ENCODE data around the gene LAMB1. TPM values are rescaled to one million over a fixed set of nuclear protein-coding genes. Genes with fewer than 3 reads are reported as not detected.

The LAMB1 gene
- total RNA-seq, 1 experiment from 2014 or later: 101 TPM

DNA sequence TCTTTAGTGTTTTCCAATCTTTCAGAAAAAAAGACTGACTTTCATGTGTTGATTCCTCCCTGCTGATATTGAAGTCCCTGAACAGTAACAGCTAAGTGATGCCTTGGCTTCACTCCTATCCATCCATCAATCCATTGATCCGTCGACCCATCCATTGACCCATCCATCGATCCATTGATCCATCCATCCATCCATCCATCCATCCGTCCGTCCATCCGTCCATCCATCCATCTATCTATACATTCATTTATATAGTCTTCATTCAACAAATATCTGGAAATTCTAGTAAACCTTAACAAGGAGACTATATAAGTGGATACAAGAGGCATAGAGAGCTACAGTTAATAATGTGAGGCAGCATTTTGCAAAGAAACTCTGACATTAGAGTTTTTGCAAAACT, 21.6 kb upstream of the LAMB1 start:
- no peak overlapping the region for H3K27ac Mint-ChIP-seq
- TF ChIP-seq AFF4 (CRISPR knock-in tag; IDR thresholded peaks at IDR 0.05; ENCODE audit: borderline replicate concordance) (no peak), ZNF138 (CRISPR knock-in tag; conservative IDR thresholded peaks at IDR 0.05) (no peak), ZNF425 (CRISPR knock-in tag; conservative IDR thresholded peaks at IDR 0.05) (no peak), CREM (CRISPR knock-in tag; IDR thresholded peaks at IDR 0.05) (no peak), ETV6 (CRISPR knock-in tag; IDR thresholded peaks at IDR 0.05) (no peak), TEAD1 (CRISPR knock-in tag; IDR thresholded peaks at IDR 0.05) (no peak), ZNF317 (CRISPR knock-in tag; IDR thresholded peaks at IDR 0.05; ENCODE audit: borderline replicate concordance, low read depth) (no peak), ZNF121 (CRISPR knock-in tag; IDR thresholded peaks at IDR 0.05) (no peak), SMAD3 (CRISPR knock-in tag; IDR thresholded peaks at IDR 0.05; ENCODE audit: borderline replicate concordance) (no peak)
- TF ChIP-seq, protein P1, sequence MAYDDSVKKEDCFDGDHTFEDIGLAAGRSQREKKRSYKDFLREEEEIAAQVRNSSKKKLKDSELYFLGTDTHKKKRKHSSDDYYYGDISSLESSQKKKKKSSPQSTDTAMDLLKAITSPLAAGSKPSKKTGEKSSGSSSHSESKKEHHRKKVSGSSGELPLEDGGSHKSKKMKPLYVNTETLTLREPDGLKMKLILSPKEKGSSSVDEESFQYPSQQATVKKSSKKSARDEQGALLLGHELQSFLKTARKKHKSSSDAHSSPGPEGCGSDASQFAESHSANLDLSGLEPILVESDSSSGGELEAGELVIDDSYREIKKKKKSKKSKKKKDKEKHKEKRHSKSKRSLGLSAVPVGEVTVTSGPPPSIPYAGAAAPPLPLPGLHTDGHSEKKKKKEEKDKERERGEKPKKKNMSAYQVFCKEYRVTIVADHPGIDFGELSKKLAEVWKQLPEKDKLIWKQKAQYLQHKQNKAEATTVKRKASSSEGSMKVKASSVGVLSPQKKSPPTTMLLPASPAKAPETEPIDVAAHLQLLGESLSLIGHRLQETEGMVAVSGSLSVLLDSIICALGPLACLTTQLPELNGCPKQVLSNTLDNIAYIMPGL (CRISPR knock-in tag; IDR thresholded peaks at IDR 0.05): no peak
- TF ChIP-seq, protein P2, sequence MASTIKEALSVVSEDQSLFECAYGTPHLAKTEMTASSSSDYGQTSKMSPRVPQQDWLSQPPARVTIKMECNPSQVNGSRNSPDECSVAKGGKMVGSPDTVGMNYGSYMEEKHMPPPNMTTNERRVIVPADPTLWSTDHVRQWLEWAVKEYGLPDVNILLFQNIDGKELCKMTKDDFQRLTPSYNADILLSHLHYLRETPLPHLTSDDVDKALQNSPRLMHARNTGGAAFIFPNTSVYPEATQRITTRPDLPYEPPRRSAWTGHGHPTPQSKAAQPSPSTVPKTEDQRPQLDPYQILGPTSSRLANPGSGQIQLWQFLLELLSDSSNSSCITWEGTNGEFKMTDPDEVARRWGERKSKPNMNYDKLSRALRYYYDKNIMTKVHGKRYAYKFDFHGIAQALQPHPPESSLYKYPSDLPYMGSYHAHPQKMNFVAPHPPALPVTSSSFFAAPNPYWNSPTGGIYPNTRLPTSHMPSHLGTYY (CRISPR knock-in tag; IDR thresholded peaks at IDR 0.05): no peak
- no peaks in the 10 kb centered on the region for H3K9me3 Mint-ChIP-seq
- H3K4me1 Mint-ChIP-seq: no peaks in the 10 kb centered on the region
- DNase-seq (ENCODE audit: low spot score) (no peak), ATAC-seq (no peak)
- peaks cover 3% of the 10 kb centered on the region; the same call in 1 of the 2 replicates for H3K27me3 Mint-ChIP-seq (ENCODE audit: low read depth)
- H3K36me3 Mint-ChIP-seq: no peaks in the 10 kb centered on the region
- POLR2A ChIA-PET: no interaction called here
- H3K4me3 Mint-ChIP-seq: no peak overlapping the region
- CTCF ChIA-PET: interaction anchor here (0.9 to 1.5 kb wide), 3 partner anchors 8 to 10 kb away, joined by 3 to 7 read pairs (median 3); no protein-coding TSS in a partner anchor

- DNase-seq (ENCODE audit: low spot score) (no peak), ATAC-seq (no peak)
- Mint-ChIP-seq H3K9me3 (no peaks in the 10 kb centered on the region), H3K36me3 (no peaks in the 10 kb centered on the region), H3K27ac (no peak overlapping the region), H3K4me1 (no peaks in the 10 kb centered on the region; the same call in 1 of the 2 replicates), H3K4me3 (no peak overlapping the region), H3K27me3 (ENCODE audit: low read depth) (peaks cover 3% of the 10 kb centered on the region; the same call in 1 of the 2 replicates)
- CTCF ChIA-PET: interaction anchor here (0.7 kb wide), 1 partner anchor 75 kb away, joined by 3 read pairs; no protein-coding TSS in a partner anchor
- POLR2A ChIA-PET: interaction anchor here (0.7 kb wide), 1 partner anchor 1631 kb away, joined by 5 read pairs; no protein-coding TSS in a partner anchor
- TF ChIP-seq AR (CRISPR knock-in tag; IDR thresholded peaks at IDR 0.05) (no peak), AFF4 (CRISPR knock-in tag; IDR thresholded peaks at IDR 0.05; ENCODE audit: borderline replicate concordance) (no peak), CREB1 (CRISPR knock-in tag; IDR thresholded peaks at IDR 0.05) (no peak), KAT7 (CRISPR knock-in tag; IDR thresholded peaks at IDR 0.05; ENCODE audit: borderline replicate concordance) (no peak), EMX1 (CRISPR knock-in tag; IDR thresholded peaks at IDR 0.05) (no peak), NFYB (CRISPR knock-in tag; conservative IDR thresholded peaks at IDR 0.05; ENCODE audit: low read depth) (no peak), NR2C2 (CRISPR knock-in tag; IDR thresholded peaks at IDR 0.05) (no peak), PRRX2 (CRISPR knock-in tag; IDR thresholded peaks at IDR 0.05) (no peak), RORB (CRISPR knock-in tag; IDR thresholded peaks at IDR 0.05) (no peak), SP1 (CRISPR knock-in tag; conservative IDR thresholded peaks at IDR 0.05) (no peak)
Measured at GRCh38 chr7:108020585-108020984, 17.6 kb upstream of the LAMB1 start.
